GM23338 (cell line): Measurements from ENCODE around the gene CCNI2. TPM values are rescaled to one million over a fixed set of nuclear protein-coding genes. Genes with fewer than 3 reads are reported as not detected.
A peak's percentile ranks its signal among the peaks of the same experiment; 100 is the strongest.

Source experiments
- ATAC-seq: fragments of 200-7000 bp; cut with Tn5 transposase; 3 replicates; pipeline ENCODE4 v1.9.1; 2020
- DNase-seq: peaks from one replicate; pipeline ENCODE4 v3.0.0-alpha.2; 2015; ENCODE audit warnings: low spot score
- H2AFZ ChIP-seq: fragments of 200-600 bp; sonication (generic); 2 replicates; pipeline ENCODE4 v1.8.0; 2016; ENCODE audit warnings: antibody characterized with exemption, mild to moderate bottlenecking, moderate library complexity
- H3F3A ChIP-seq: fragments of 200-600 bp; sonication (generic); replicated peaks from 2 replicates; pipeline ENCODE4 v1.8.0; 2017; ENCODE audit warnings: antibody characterized with exemption, mixed run types, low read depth
- H3K27ac ChIP-seq: fragments of 200-600 bp; sonication (generic); 2 replicates; pipeline ENCODE4 v1.6.1; 2016; ENCODE audit warnings: low read depth
- H3K27me3 ChIP-seq: fragments of 200-600 bp; sonication (generic); 2 replicates; pipeline ENCODE4 v1.8.0; 2016; ENCODE audit warnings: mild to moderate bottlenecking, mixed run types, moderate library complexity; ENCODE audit not compliant: insufficient read depth
- H3K36me3 ChIP-seq: fragments of 200-600 bp; sonication (generic); 2 replicates; pipeline ENCODE4 v1.8.0; 2016; ENCODE audit warnings: mild to moderate bottlenecking; ENCODE audit not compliant: insufficient read depth
- H3K4me1 ChIP-seq: fragments of 200-600 bp; sonication (generic); 2 replicates; pipeline ENCODE4 v1.8.0; 2016; ENCODE audit warnings: mild to moderate bottlenecking, moderate library complexity; ENCODE audit not compliant: insufficient read depth
- H3K4me2 ChIP-seq: fragments of 200-600 bp; sonication (generic); 2 replicates; pipeline ENCODE4 v1.7.1; 2017; ENCODE audit warnings: mixed run types
- H3K4me3 ChIP-seq: fragments of 200-600 bp; sonication (generic); 2 replicates; pipeline ENCODE4 v1.6.1; 2016; ENCODE audit warnings: mixed run types
- H3K79me2 ChIP-seq: fragments of 200-600 bp; sonication (generic); replicated peaks from 2 replicates; pipeline ENCODE4 v1.8.0; 2017; ENCODE audit warnings: mild to moderate bottlenecking; ENCODE audit not compliant: insufficient read depth
- H3K9me2 ChIP-seq: fragments of 200-600 bp; sonication (generic); 2 replicates; pipeline ENCODE4 v1.8.0; 2017; ENCODE audit not compliant: insufficient read depth
- H4K20me1 ChIP-seq: fragments of 200-600 bp; sonication (generic); replicated peaks from 2 replicates; pipeline ENCODE4 v1.8.0; 2017; ENCODE audit warnings: mild to moderate bottlenecking; ENCODE audit not compliant: insufficient read depth
- H3K27ac Mint-ChIP-seq: 2 replicates; pipeline ENCODE4 v1.8.0; 2020; ENCODE audit warnings: inconsistent platforms, mild to moderate bottlenecking, moderate library complexity, mixed read lengths
- H3K27me3 Mint-ChIP-seq: 3 replicates; pipeline ENCODE4 v1.8.0; 2022; ENCODE audit warnings: low read depth, mild to moderate bottlenecking, moderate library complexity, mixed read lengths, inconsistent platforms; ENCODE audit not compliant: insufficient read depth, poor library complexity
- H3K36me3 Mint-ChIP-seq: 3 replicates; pipeline ENCODE4 v1.8.0; 2021; ENCODE audit warnings: low read depth, mild to moderate bottlenecking, inconsistent platforms, moderate library complexity, mixed read lengths
- H3K4me1 Mint-ChIP-seq: 3 replicates; pipeline ENCODE4 v1.8.0; 2020; ENCODE audit warnings: mild to moderate bottlenecking, inconsistent platforms, mixed read lengths
- H3K4me3 Mint-ChIP-seq: 3 replicates; pipeline ENCODE4 v1.8.0; 2021; ENCODE audit warnings: moderate library complexity, mild to moderate bottlenecking, inconsistent platforms, mixed read lengths
- H3K9me3 Mint-ChIP-seq: 3 replicates; pipeline ENCODE4 v1.8.0; 2020; ENCODE audit warnings: moderate library complexity, mild to moderate bottlenecking, inconsistent platforms, mixed read lengths
- CREB1 ChIP-seq: fragments of 250-450 bp; sonication (Bioruptor Pico); IDR thresholded peaks from 2 replicates; pipeline ENCODE4 v1.5.0; 2020; ENCODE audit warnings: low read depth, mild to moderate bottlenecking, moderate library complexity
- CTCF ChIP-seq, 2 experiments: fragments of 200-600 bp in 1 of 2; sonication (generic) in 1 of 2; conservative IDR thresholded peaks; 2 replicates each; pipeline versions ENCODE4 v1.5.1 to v1.6.1; 2016 to 2017; ENCODE audit warnings: antibody characterized with exemption in 2 of 2, low read depth in 2 of 2, mild to moderate bottlenecking in 2 of 2, moderate library complexity in 1 of 2
- ETS1 ChIP-seq: IDR thresholded peaks from 2 replicates; pipeline ENCODE4 v1.6.1; 2016; ENCODE audit warnings: antibody characterized with exemption
- EZH2 ChIP-seq: fragments of 200-600 bp; sonication (generic); IDR thresholded peaks from one replicate; pipeline ENCODE4 v1.8.0; 2017; ENCODE audit warnings: antibody characterized with exemption, mild to moderate bottlenecking, low read depth; ENCODE audit not compliant: unreplicated experiment
- EZH2phosphoT487 ChIP-seq: fragments of 200-600 bp; sonication (generic); IDR thresholded peaks from one replicate; pipeline ENCODE4 v1.8.1; 2018; ENCODE audit warnings: antibody characterized with exemption; ENCODE audit not compliant: unreplicated experiment
- JUNB ChIP-seq: IDR thresholded peaks from one replicate; pipeline ENCODE4 v1.6.1; 2016; ENCODE audit warnings: antibody characterized with exemption; ENCODE audit not compliant: unreplicated experiment
- STAT1 ChIP-seq: IDR thresholded peaks from one replicate; pipeline ENCODE4 v1.6.1; 2016; ENCODE audit warnings: antibody characterized with exemption; ENCODE audit not compliant: unreplicated experiment
- ZNF462 ChIP-seq: fragments of 250-450 bp; sonication (Bioruptor Pico); IDR thresholded peaks from 2 replicates; pipeline ENCODE4 v1.5.0; 2020; ENCODE audit warnings: mild to moderate bottlenecking, moderate library complexity
- polyA plus RNA-seq: library from polyadenylated mRNA; unstranded; fragments of >200 nt; fragmentation: Nextera tagmentation; extraction: Ambion mirVana; gene quantifications from 2 replicates; pipeline ENCODE4 v1.2.1, GENCODE V29; 2016
- total RNA-seq: library from RNA; depleted of rRNA; stranded (reverse); fragments of >200 nt; shearing (Covaris generic); gene quantifications from 2 replicates; pipeline ENCODE4 v1.2.3, GENCODE V29; 2014

CCNI2 gene
- total and polyA plus RNA-seq, 2 experiments from 2014 or later: 0.55 to 2.5 TPM

- Histone ChIP-seq H3K4me2 (no peak overlapping the region), H2AFZ (no peak overlapping the region), H3F3A (no peaks in the 10 kb centered on the region), H3K4me3 (no peak overlapping the region), H3K79me2 (no peaks in the 10 kb centered on the region), H3K27ac (no peak overlapping the region), H3K4me1 (peaks cover 5% of the 10 kb centered on the region; the same call in 1 of the 2 replicates), H4K20me1 (no peaks in the 10 kb centered on the region), H3K27me3 (peaks cover 4% of the 10 kb centered on the region), H3K36me3 (no peaks in the 10 kb centered on the region), H3K9me2 (no peaks in the 10 kb centered on the region)
- DNase-seq (peak; percentile 67), ATAC-seq (peak; percentile 63)
- H3K36me3 Mint-ChIP-seq: no peaks in the 10 kb centered on the region; the same call in 2 of the 3 replicates
- H3K27ac Mint-ChIP-seq: no peak overlapping the region
- TF ChIP-seq CREB1 (CRISPR knock-in tag) (no peak), JUNB (no peak), CTCF (conservative IDR thresholded peaks at IDR 0.05; ENCODE audit: low read depth in 2 of 2) (peak; percentile 18 to 50; a peak in 3 of 4 replicates)
- H3K4me3 Mint-ChIP-seq: no peak overlapping the region
- H3K27me3 Mint-ChIP-seq: peaks cover 2% of the 10 kb centered on the region
- H3K9me3 Mint-ChIP-seq: no peaks in the 10 kb centered on the region
- H3K4me1 Mint-ChIP-seq: peaks cover 28% of the 10 kb centered on the region
Measured at GRCh38 chr5:132754947-132755346, 7.7 kb downstream of the CCNI2 start.

- no peak overlapping the region for H3K27ac ChIP-seq
- peaks cover 5% of the 10 kb centered on the region; the same call in 1 of the 2 replicates for H3K4me1 ChIP-seq
- DNase-seq (no peak), ATAC-seq (no peak)
- Mint-ChIP-seq H3K4me1 (peaks cover 28% of the 10 kb centered on the region), H3K27me3 (peaks cover 2% of the 10 kb centered on the region), H3K27ac (no peak overlapping the region), H3K4me3 (no peak overlapping the region), H3K9me3 (no peaks in the 10 kb centered on the region), H3K36me3 (no peaks in the 10 kb centered on the region; the same call in 2 of the 3 replicates)
- no peaks in the 10 kb centered on the region for H3K27me3 ChIP-seq
- H3K4me2 ChIP-seq: no peak overlapping the region
- no peaks in the 10 kb centered on the region for H4K20me1 ChIP-seq
- H2AFZ ChIP-seq: no peak overlapping the region
- no peaks in the 10 kb centered on the region for H3K9me2 ChIP-seq
- H3K36me3 ChIP-seq: no peaks in the 10 kb centered on the region
- H3K4me3 ChIP-seq: no peak overlapping the region
- no peaks in the 10 kb centered on the region for H3K79me2 ChIP-seq
- no peaks in the 10 kb centered on the region for H3F3A ChIP-seq
- TF ChIP-seq EZH2 (no peak), EZH2phosphoT487 (no peak), ZNF462 (CRISPR knock-in tag) (no peak), CREB1 (CRISPR knock-in tag) (no peak), ETS1 (no peak), JUNB (no peak), STAT1 (no peak)
Measured at GRCh38 chr5:132756542-132756941, 9.3 kb downstream of the CCNI2 start.
